Measurements from ENCODE around the gene RIT1. TPM values are rescaled to one million over a fixed set of nuclear protein-coding genes. Genes with fewer than 3 reads are reported as not detected.

RIT1 gene
- total RNA-seq, 1 donor from 2014 or later = 49.8 TPM

- FAIRE-seq (no peak), DNase-seq (ENCODE audit: low read depth) (no peak)
- Histone ChIP-seq H3K4me3 (ENCODE audit: low read depth, low read length) (no peak overlapping the region), H3K27me3 (ENCODE audit: control insufficient read depth, insufficient read depth, low read length) (no peaks in the 10 kb centered on the region), H3K36me3 (ENCODE audit: control insufficient read depth, insufficient read depth, low read length) (peaks cover 50% of the 10 kb centered on the region)
- TF ChIP-seq CTCF (IDR thresholded peaks at IDR 0.05; ENCODE audit: insufficient read depth, low read length, severe bottlenecking) = no peak
Observed at GRCh38 chr1:155951753-155952504, 40.8 kb upstream of the RIT1 start.

- no peaks in the 10 kb centered on the region for H3K27me3 ChIP-seq (ENCODE audit: control insufficient read depth, insufficient read depth, low read length)
- H3K4me3 ChIP-seq (ENCODE audit: low read depth, low read length) = no peak overlapping the region
- H3K36me3 ChIP-seq (ENCODE audit: control insufficient read depth, insufficient read depth, low read length) = peaks cover 50% of the 10 kb centered on the region
- FAIRE-seq = no peak
- no peak for DNase-seq (ENCODE audit: low read depth)
- no peak for TF ChIP-seq CTCF (IDR thresholded peaks at IDR 0.05; ENCODE audit: insufficient read depth, low read length, severe bottlenecking)
Observed at GRCh38 chr1:155950829-155951228, 39.7 kb upstream of the RIT1 start.

- peaks cover 37% of the 10 kb centered on the region for H3K36me3 ChIP-seq (ENCODE audit: control insufficient read depth, insufficient read depth, low read length)
- no peak for TF ChIP-seq CTCF (IDR thresholded peaks at IDR 0.05; ENCODE audit: insufficient read depth, low read length, severe bottlenecking)
- no peak overlapping the region for H3K4me3 ChIP-seq (ENCODE audit: low read depth, low read length)
- FAIRE-seq = no peak
- no peaks in the 10 kb centered on the region for H3K27me3 ChIP-seq (ENCODE audit: control insufficient read depth, insufficient read depth, low read length)
- no peak for DNase-seq (ENCODE audit: low read depth)
Observed at GRCh38 chr1:155947741-155948140, 36.6 kb upstream of the RIT1 start.

- peaks cover 33% of the 10 kb centered on the region for H3K36me3 ChIP-seq (ENCODE audit: control insufficient read depth, insufficient read depth, low read length)
- no peak for TF ChIP-seq CTCF (IDR thresholded peaks at IDR 0.05; ENCODE audit: insufficient read depth, low read length, severe bottlenecking)
- H3K27me3 ChIP-seq (ENCODE audit: control insufficient read depth, insufficient read depth, low read length) = no peaks in the 10 kb centered on the region
- no peak for FAIRE-seq
- DNase-seq (ENCODE audit: low read depth) = no peak
- no peak overlapping the region for H3K4me3 ChIP-seq (ENCODE audit: low read depth, low read length)
Observed at GRCh38 chr1:155947292-155947691, 36.1 kb upstream of the RIT1 start.

GRCh38 chr1:155946633-155947219, 35.6 kb upstream of the RIT1 start:
- FAIRE-seq = no peak
- no peak for TF ChIP-seq CTCF (IDR thresholded peaks at IDR 0.05; ENCODE audit: insufficient read depth, low read length, severe bottlenecking)
- H3K27me3 ChIP-seq (ENCODE audit: control insufficient read depth, insufficient read depth, low read length) = no peaks in the 10 kb centered on the region
- peaks cover 27% of the 10 kb centered on the region for H3K36me3 ChIP-seq (ENCODE audit: control insufficient read depth, insufficient read depth, low read length)
- no peak for DNase-seq (ENCODE audit: low read depth)
- no peak overlapping the region for H3K4me3 ChIP-seq (ENCODE audit: low read depth, low read length)

All from bronchial epithelial cell (primary cell).